ENCODE measurements around the gene LMO1. TPM values are rescaled to one million over a fixed set of nuclear protein-coding genes. Genes with fewer than 3 reads are reported as not detected.

The LMO1 gene
- total RNA-seq, 4 donors from 2014 or later, result not detected

DNA sequence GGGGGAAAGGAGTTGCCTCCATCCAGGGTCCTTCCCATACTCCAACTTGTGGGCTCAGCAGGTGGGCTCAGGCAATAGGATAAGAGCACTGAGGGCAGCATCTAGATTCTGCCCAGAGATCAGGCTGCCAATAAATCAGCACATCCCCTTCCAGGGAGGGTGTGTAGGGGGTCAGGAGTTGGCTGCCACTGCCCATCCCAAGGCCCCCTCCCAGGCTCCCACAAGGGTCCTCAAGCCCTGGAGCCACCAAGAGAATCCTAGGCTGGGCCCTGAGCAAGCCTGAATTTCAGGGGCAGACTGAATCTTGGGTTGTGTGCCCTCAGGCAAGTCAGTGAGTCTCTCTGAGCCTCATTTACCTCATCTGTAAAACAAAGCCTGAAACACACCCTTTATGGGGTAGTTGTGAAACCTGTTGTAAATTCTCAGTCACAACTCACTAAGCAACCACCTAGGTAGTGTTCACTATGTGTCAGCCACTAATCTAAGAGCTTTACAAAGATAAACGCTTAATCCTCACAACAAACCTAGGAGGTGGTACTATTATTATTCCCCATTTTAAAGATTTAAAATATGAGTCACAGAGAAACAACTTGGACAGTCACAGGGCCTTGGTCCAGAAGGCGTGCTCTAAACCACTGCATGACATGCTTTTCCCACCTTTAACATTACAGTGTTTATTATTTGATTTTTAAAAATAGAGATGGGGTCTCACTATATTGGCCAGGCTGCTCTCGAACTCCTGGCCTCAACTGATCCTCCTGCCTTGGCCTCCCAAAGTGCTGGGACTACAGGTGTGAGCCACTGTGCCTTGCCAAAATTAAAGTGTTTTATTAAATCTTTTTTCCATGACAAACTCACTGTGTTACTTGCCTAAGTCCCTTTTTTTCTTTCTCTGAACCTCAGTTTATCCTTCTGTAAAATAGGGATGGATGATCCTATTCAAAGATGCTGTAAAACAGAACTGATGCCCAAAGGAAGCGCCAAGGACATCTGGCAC, 36.2 kb downstream of the LMO1 start:
- DNase-seq (ENCODE audit: low spot score) (no peak), ATAC-seq (ENCODE audit: low FRiP score) (no peak)
- TF ChIP-seq, protein P1, sequence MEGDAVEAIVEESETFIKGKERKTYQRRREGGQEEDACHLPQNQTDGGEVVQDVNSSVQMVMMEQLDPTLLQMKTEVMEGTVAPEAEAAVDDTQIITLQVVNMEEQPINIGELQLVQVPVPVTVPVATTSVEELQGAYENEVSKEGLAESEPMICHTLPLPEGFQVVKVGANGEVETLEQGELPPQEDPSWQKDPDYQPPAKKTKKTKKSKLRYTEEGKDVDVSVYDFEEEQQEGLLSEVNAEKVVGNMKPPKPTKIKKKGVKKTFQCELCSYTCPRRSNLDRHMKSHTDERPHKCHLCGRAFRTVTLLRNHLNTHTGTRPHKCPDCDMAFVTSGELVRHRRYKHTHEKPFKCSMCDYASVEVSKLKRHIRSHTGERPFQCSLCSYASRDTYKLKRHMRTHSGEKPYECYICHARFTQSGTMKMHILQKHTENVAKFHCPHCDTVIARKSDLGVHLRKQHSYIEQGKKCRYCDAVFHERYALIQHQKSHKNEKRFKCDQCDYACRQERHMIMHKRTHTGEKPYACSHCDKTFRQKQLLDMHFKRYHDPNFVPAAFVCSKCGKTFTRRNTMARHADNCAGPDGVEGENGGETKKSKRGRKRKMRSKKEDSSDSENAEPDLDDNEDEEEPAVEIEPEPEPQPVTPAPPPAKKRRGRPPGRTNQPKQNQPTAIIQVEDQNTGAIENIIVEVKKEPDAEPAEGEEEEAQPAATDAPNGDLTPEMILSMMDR (IDR thresholded peaks at IDR 0.05), result no peak

DNA sequence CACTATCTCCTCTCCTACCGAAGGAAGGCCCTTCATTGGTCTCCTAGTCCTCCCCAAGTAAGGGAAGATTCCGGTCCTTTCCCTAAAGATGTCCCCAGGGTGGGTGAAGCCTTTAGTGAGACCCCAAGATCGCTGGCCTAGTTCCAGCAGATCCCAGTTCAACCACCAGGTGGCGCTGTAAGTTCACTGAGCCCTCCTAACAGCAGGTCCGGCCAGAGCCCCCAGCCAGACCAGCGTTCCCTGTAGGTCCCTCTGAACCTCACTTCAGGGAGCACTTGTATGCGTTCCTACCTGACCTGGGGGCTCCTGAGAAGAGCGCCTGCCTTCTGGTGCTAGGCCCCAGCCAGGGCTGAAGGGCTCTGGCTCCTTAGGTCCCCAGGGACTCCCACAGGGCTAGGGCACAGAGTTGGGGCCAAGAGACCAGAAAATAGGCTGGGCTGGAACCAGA, 38.1 kb downstream of the LMO1 start:
- ATAC-seq (ENCODE audit: low FRiP score), result peak; percentile 47

GRCh38 chr11:8224711-8225110, 39.0 kb downstream of the LMO1 start:
- TF ChIP-seq, protein P1 (IDR thresholded peaks at IDR 0.05), result no peak
- no peak for DNase-seq (ENCODE audit: low spot score)
- ATAC-seq (ENCODE audit: low FRiP score), result no peak

More for the DNA sequence above, 38.1 kb downstream of the LMO1 start:
- DNase-seq (ENCODE audit: low spot score), result peak; percentile 98
- TF ChIP-seq, protein P1 (IDR thresholded peaks at IDR 0.05), result peak in 2 of 3 donors; percentile 56 to 92

DNA sequence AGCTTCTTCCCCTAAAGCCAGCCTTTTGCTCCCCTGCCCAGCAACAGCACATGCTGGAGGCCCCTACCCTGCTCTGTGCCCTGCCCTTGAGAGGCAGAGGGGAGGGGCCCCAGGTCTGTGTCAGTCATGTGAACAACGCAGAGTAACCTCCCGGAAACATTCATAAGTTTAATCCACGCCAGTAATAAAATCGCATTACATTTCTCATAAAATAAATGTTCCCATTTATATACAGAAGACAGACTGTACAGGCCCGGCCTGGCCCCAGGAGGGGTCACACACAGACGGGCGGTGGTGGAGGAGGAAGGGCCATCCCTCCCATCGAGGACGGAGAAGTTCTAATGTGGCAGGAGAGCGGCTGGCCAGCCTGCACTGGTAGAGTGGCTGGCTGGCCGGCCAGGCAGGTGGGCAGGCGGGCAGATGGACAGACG, 39.5 kb downstream of the LMO1 start:
- DNase-seq (ENCODE audit: low spot score) (no peak), ATAC-seq (ENCODE audit: low FRiP score) (no peak)
- TF ChIP-seq, protein P1 (IDR thresholded peaks at IDR 0.05), result no peak

GRCh38 chr11:8223513-8223900, 40.2 kb downstream of the LMO1 start:
- DNase-seq (ENCODE audit: low spot score), result no peak
- TF ChIP-seq, protein P1 (IDR thresholded peaks at IDR 0.05), result no peak
- no peak for ATAC-seq (ENCODE audit: low FRiP score)

DNA sequence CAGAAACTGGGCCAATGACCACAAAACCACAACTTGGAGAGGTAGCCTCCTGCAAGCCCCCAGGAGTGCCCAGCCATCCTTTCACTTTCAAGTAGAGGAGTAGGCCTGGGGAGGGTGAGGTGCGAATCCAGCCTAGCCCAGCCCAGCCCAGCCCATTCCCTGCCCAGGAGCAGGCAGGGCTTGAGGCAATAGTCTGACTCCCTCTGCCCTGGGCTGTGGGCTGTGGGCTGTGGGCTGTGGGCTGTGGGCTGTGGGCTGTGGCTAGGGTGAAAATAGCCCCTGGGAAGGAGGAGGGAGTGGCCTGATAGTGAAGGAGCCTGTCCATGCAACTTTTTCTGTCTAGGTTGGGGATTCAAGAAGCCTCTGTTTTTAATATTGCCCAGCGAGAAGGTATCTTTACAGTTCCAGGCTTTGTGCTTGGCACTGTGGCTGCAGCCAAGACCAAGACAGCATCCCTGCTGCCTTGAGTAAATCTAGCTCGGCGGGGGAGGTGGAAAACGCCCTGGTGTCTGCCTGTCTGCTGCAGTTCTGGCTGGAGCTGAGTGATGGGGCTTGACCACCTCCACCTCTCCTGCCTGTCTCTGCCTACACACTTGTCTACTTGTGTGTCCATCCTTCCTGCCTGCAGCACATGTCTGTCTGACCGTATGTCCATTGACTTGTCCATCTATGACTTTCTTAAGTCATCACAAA, 40.7 kb downstream of the LMO1 start:
- TF ChIP-seq, protein P1 (IDR thresholded peaks at IDR 0.05), result no peak
- no peak for DNase-seq (ENCODE audit: low spot score)

More for the DNA sequence above, 40.7 kb downstream of the LMO1 start:
- no peak for ATAC-seq (ENCODE audit: low FRiP score)
